GM19397 (cell line): ENCODE measurements around the gene SLC2A1.
A peak's percentile ranks its signal among the peaks of the same experiment; 100 is the strongest.

ENCODE experiments used
- ATAC-seq: cut with Tn5 transposase; IDR thresholded peaks from one replicate; pipeline ENCODE4 v1.9.1; 2021; ENCODE audit warnings: mild to moderate bottlenecking, moderate library complexity; ENCODE audit not compliant: unreplicated experiment

Gene SLC2A1

GRCh38 chr1:42961312-42962091 is 2.8 kb upstream of the SLC2A1 start:
- ATAC-seq: no peak

- no peak for ATAC-seq
Observed at GRCh38 chr1:42960566-42961311, 2.1 kb upstream of the SLC2A1 start.

- no peak for ATAC-seq
Observed at GRCh38 chr1:42960122-42960390, 1.4 kb upstream of the SLC2A1 start.

- ATAC-seq: peak; percentile 56
Observed at GRCh38 chr1:42957880-42958487, 684 bp downstream of the SLC2A1 start.

GRCh38 chr1:42957229-42957879 is 1.3 kb downstream of the SLC2A1 start:
- ATAC-seq: no peak

- ATAC-seq: no peak
Observed at GRCh38 chr1:42956739-42957138, 1.9 kb downstream of the SLC2A1 start.

- no peak for ATAC-seq
Observed at GRCh38 chr1:42955311-42956063, 3.2 kb downstream of the SLC2A1 start.

- no peak for ATAC-seq
Observed at GRCh38 chr1:42953182-42954180, 5.2 kb downstream of the SLC2A1 start.

GRCh38 chr1:42952303-42953001 is 6.2 kb downstream of the SLC2A1 start:
- ATAC-seq: peak; percentile 69

- ATAC-seq: no peak
Observed at GRCh38 chr1:42951588-42951987, 7.1 kb downstream of the SLC2A1 start.

- no peak for ATAC-seq
Observed at GRCh38 chr1:42950116-42950481, 8.6 kb downstream of the SLC2A1 start.

- no peak for ATAC-seq
Observed at GRCh38 chr1:42949312-42950115, 9.2 kb downstream of the SLC2A1 start.

- no peak for ATAC-seq
Observed at GRCh38 chr1:42947965-42948732, 10.5 kb downstream of the SLC2A1 start.

- ATAC-seq: no peak
Observed at GRCh38 chr1:42947117-42947516, 11.6 kb downstream of the SLC2A1 start.

- no peak for ATAC-seq
Observed at GRCh38 chr1:42946120-42946898, 12.4 kb downstream of the SLC2A1 start.

GRCh38 chr1:42945164-42945563 is 13.5 kb downstream of the SLC2A1 start:
- no peak for ATAC-seq
